DMS53 treated with DMSO at 0.1 percent for 48 hours (cell line): ENCODE results near the gene ALX3.
"Not testable (repeated sequence)": the region's sequence is repeated elsewhere in the genome, so short reads cannot be mapped to it uniquely, and the experiment has no call there.

Experiments used
- DNase-seq: peaks from one replicate; lab custom pipeline; 2025; ENCODE audit not compliant: unreplicated experiment; lab: John Stamatoyannopoulos, UW

ALX3 gene

GRCh38 chr1:110089561-110090275, 19.2 kb upstream of the ALX3 start:
- DNase-seq = no peak

- no peak for DNase-seq
Measured at GRCh38 chr1:110088739-110089316, 18.4 kb upstream of the ALX3 start.

GRCh38 chr1:110087812-110088738, 17.6 kb upstream of the ALX3 start:
- DNase-seq = peak; percentile 42

- no peak for DNase-seq
Measured at GRCh38 chr1:110086961-110087360, 16.5 kb upstream of the ALX3 start.

- DNase-seq = no peak
Measured at GRCh38 chr1:110085671-110086070, 15.2 kb upstream of the ALX3 start.

GRCh38 chr1:110084227-110085078, 14.0 kb upstream of the ALX3 start:
- DNase-seq = no peak

- no peak for DNase-seq
Measured at GRCh38 chr1:110083866-110084226, 13.4 kb upstream of the ALX3 start.

GRCh38 chr1:110083061-110083865, 12.8 kb upstream of the ALX3 start:
- DNase-seq = no peak

- DNase-seq = no peak
Measured at GRCh38 chr1:110082477-110082876, 12.0 kb upstream of the ALX3 start.

- DNase-seq = no peak
Measured at GRCh38 chr1:110081061-110081460, 10.6 kb upstream of the ALX3 start.

GRCh38 chr1:110079995-110080394, 9.5 kb upstream of the ALX3 start:
- DNase-seq = not testable (repeated sequence)

- DNase-seq = peak; percentile 36
Measured at GRCh38 chr1:110076789-110077500, 6.5 kb upstream of the ALX3 start.

- no peak for DNase-seq
Measured at GRCh38 chr1:110074166-110074565, 3.7 kb upstream of the ALX3 start.

- no peak for DNase-seq
Measured at GRCh38 chr1:110070282-110070669, 196 bp downstream of the ALX3 start.

- DNase-seq = no peak
Measured at GRCh38 chr1:110069404-110070281, 829 bp downstream of the ALX3 start.

- DNase-seq = no peak
Measured at GRCh38 chr1:110068646-110069403, 1.6 kb downstream of the ALX3 start.

GRCh38 chr1:110067893-110068645, 2.4 kb downstream of the ALX3 start:
- DNase-seq = no peak
